Measurements from ENCODE around the gene BEND7.

DNA sequence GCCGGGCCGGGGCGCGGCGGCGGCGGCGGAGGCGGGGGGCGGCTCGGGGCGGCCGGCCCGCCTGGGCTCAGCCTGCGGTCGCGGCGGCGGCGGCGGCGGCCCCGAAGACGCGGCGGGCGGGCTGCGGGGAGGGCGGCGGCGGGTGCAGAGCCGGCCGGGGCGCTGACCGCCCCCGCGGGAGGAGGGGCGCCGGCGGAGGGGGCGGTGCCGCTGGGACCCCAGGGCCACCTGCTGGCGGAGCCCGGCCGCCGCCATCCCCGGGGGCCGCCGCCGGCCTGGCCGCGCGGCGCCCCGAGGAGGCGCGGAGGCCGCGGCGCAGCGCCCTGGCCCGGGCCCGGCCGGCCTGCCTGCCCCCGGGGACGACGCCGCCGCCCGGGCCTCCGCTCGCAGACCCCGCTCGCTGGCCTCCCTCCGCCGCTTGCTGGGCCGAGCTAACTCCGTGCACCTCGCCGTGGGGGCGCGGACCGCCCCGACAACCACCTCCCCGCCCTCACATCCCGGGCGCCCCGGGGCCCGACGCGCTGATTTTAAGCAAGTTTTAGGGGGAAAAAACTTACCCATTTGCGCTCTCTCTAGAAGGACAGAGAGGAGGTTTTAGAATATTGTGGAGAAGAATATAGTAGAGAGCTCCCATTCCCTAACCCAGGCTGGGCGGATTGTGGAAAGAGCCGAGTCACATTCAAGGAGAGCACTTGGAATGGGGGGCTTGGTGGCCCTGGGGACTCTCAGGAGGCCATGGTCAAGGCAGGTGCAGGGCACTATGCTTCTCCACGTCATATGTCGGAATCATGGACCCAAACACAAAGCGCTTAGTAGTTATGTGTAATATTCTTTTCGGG, at the start of gene BEND7:
- TF ChIP-seq POLR2A (IDR thresholded peaks at IDR 0.05) (no peak), CTCF (IDR thresholded peaks at IDR 0.05) (no peak)
